SK-N-SH treated with all-trans-retinoic acid at 6 μM for 48 hours (cell line): ENCODE measurements around the gene BTG4.

Experiments used
- ATAC-seq: fragments of 200-7000 bp; cut with Tn5 transposase; 3 replicates; pipeline ENCODE4 v1.9.1; 2020; ENCODE audit warnings: mild to moderate bottlenecking, moderate library complexity
- ARNTL ChIP-seq: fragments of 450-650 bp; formaldehyde crosslinking; IDR thresholded peaks from 2 replicates; pipeline ENCODE4 v1.5.0; 2020; ENCODE audit warnings: low read depth, mild to moderate bottlenecking, moderate library complexity, borderline replicate concordance
- BACH2 ChIP-seq: fragments of 250-450 bp; sonication (Bioruptor Pico); IDR thresholded peaks from 2 replicates; pipeline ENCODE4 v1.9.0; 2021; ENCODE audit warnings: mild to moderate bottlenecking, borderline replicate concordance
- CREB5 ChIP-seq: fragments of 250-450 bp; sonication (Bioruptor Pico); IDR thresholded peaks from 2 replicates; pipeline ENCODE4 v1.5.1; 2020; ENCODE audit warnings: low read depth, mild to moderate bottlenecking, moderate library complexity
- CSDC2 ChIP-seq: fragments of 250-450 bp; sonication (Bioruptor Pico); IDR thresholded peaks from 2 replicates; pipeline ENCODE4 v1.5.0; 2020; ENCODE audit warnings: mild to moderate bottlenecking, moderate library complexity
- CSRNP3 ChIP-seq: fragments of 250-450 bp; sonication (Bioruptor Pico); IDR thresholded peaks from 2 replicates; pipeline ENCODE4 v1.5.1; 2021; ENCODE audit warnings: mild to moderate bottlenecking, moderate library complexity
- ESRRG ChIP-seq: fragments of 250-450 bp; sonication (Bioruptor Pico); IDR thresholded peaks from 2 replicates; pipeline ENCODE4 v1.6.1; 2021; ENCODE audit warnings: mild to moderate bottlenecking
- GLIS3 ChIP-seq: fragments of 250-450 bp; sonication (Bioruptor Pico); IDR thresholded peaks from 2 replicates; pipeline ENCODE4 v1.5.0; 2020; ENCODE audit warnings: mild to moderate bottlenecking, moderate library complexity
- ISL1 ChIP-seq: fragments of 250-450 bp; sonication (Bioruptor Pico); IDR thresholded peaks from 2 replicates; pipeline ENCODE4 v2.1.2; 2022; ENCODE audit warnings: mild to moderate bottlenecking, moderate library complexity
- OSR1 ChIP-seq: fragments of 250-450 bp; sonication (Bioruptor Pico); IDR thresholded peaks from 2 replicates; pipeline ENCODE4 v1.8.0; 2022; ENCODE audit warnings: moderate library complexity, mild to moderate bottlenecking, inconsistent platforms
- PATZ1 ChIP-seq: fragments of 250-450 bp; sonication (Bioruptor Pico); IDR thresholded peaks from 2 replicates; pipeline ENCODE4 v1.8.0; 2020; ENCODE audit warnings: mild to moderate bottlenecking, moderate library complexity, borderline replicate concordance
- POU6F1 ChIP-seq: fragments of 250-450 bp; sonication (Bioruptor Pico); IDR thresholded peaks from 2 replicates; pipeline ENCODE4 v1.8.0; 2021; ENCODE audit warnings: low read depth, mild to moderate bottlenecking, moderate library complexity, borderline replicate concordance
- PPARA ChIP-seq: fragments of 250-450 bp; sonication (Bioruptor Pico); IDR thresholded peaks from 2 replicates; pipeline ENCODE4 v1.5.0; 2020; ENCODE audit warnings: mild to moderate bottlenecking, borderline replicate concordance
- RARB ChIP-seq: fragments of 250-450 bp; sonication (Bioruptor Pico); IDR thresholded peaks from 2 replicates; pipeline ENCODE4 v1.8.0; 2021; ENCODE audit warnings: mild to moderate bottlenecking, moderate library complexity
- SNAI2 ChIP-seq: fragments of 250-450 bp; sonication (Bioruptor Pico); IDR thresholded peaks from 2 replicates; pipeline ENCODE4 v1.5.0; 2020; ENCODE audit warnings: mild to moderate bottlenecking, moderate library complexity
- TCF4 ChIP-seq: fragments of 250-450 bp; sonication (Bioruptor Pico); IDR thresholded peaks from 2 replicates; pipeline ENCODE4 v1.8.0; 2021; ENCODE audit warnings: mild to moderate bottlenecking, moderate library complexity, borderline replicate concordance
- TOX ChIP-seq: fragments of 250-450 bp; sonication (Bioruptor Pico); IDR thresholded peaks from 2 replicates; pipeline ENCODE4 v1.8.0; 2021; ENCODE audit warnings: mild to moderate bottlenecking, moderate library complexity, borderline replicate concordance
- ZC3H10 ChIP-seq: fragments of 250-450 bp; sonication (Bioruptor Pico); IDR thresholded peaks from 2 replicates; pipeline ENCODE4 v1.5.1; 2021; ENCODE audit warnings: mild to moderate bottlenecking, moderate library complexity
- ZFP3 ChIP-seq: fragments of 250-450 bp; sonication (Bioruptor Pico); IDR thresholded peaks from 2 replicates; pipeline ENCODE4 v1.5.0; 2020; ENCODE audit warnings: mild to moderate bottlenecking, moderate library complexity
- ZFP30 ChIP-seq: fragments of 450-650 bp; formaldehyde crosslinking; IDR thresholded peaks from 2 replicates; pipeline ENCODE4 v1.5.0; 2022; ENCODE audit warnings: mild to moderate bottlenecking, moderate library complexity
- ZNF565 ChIP-seq: fragments of 450-650 bp; formaldehyde crosslinking; conservative IDR thresholded peaks from 2 replicates; pipeline ENCODE4 v1.5.0; 2020; ENCODE audit warnings: low read depth, mild to moderate bottlenecking, moderate library complexity
- ZNF8 ChIP-seq: fragments of 450-650 bp; formaldehyde crosslinking; IDR thresholded peaks from 2 replicates; pipeline ENCODE4 v1.5.0; 2020; ENCODE audit warnings: mild to moderate bottlenecking, moderate library complexity

BTG4 gene

GRCh38 chr11:111526501-111526900 is 14.3 kb upstream of the BTG4 start:
- ATAC-seq, result peak; percentile 82
- TF ChIP-seq ZFP30 (no peak), ISL1 (CRISPR knock-in tag) (0 out of 2 replicates have a peak, but pooled peaks have one; percentile 45), CREB5 (CRISPR knock-in tag) (0 out of 2 replicates have a peak, but pooled peaks have one; percentile 31)

- ATAC-seq, result no peak
- TF ChIP-seq ZC3H10 (CRISPR knock-in tag) (no peak), ZNF565 (CRISPR knock-in tag) (no peak), TCF4 (CRISPR knock-in tag) (no peak), RARB (no peak), ESRRG (CRISPR knock-in tag) (no peak), PPARA (CRISPR knock-in tag) (no peak), ZFP3 (CRISPR knock-in tag) (no peak)
Observed at GRCh38 chr11:111525456-111525855, 13.3 kb upstream of the BTG4 start.

- no peak for TF ChIP-seq ISL1 (CRISPR knock-in tag)
- no peak for TF ChIP-seq CREB5 (CRISPR knock-in tag)
- no peak for TF ChIP-seq TOX (CRISPR knock-in tag)
- TF ChIP-seq BACH2 (CRISPR knock-in tag), result no peak
- TF ChIP-seq ZFP3 (CRISPR knock-in tag), result no peak
- ATAC-seq, result no peak
Observed at GRCh38 chr11:111524056-111524455, 11.9 kb upstream of the BTG4 start.

GRCh38 chr11:111523343-111523742 is 11.2 kb upstream of the BTG4 start:
- TF ChIP-seq GLIS3 (no peak), CSRNP3 (CRISPR knock-in tag) (no peak), ZNF8 (CRISPR knock-in tag) (no peak), ZFP3 (CRISPR knock-in tag) (no peak), TOX (CRISPR knock-in tag) (no peak), CSDC2 (no peak), SNAI2 (CRISPR knock-in tag) (no peak), ARNTL (CRISPR knock-in tag) (no peak), ESRRG (CRISPR knock-in tag) (no peak), TCF4 (CRISPR knock-in tag) (no peak), CREB5 (CRISPR knock-in tag) (no peak), OSR1 (CRISPR knock-in tag) (no peak), BACH2 (CRISPR knock-in tag) (no peak), POU6F1 (CRISPR knock-in tag) (no peak), PATZ1 (CRISPR knock-in tag) (no peak), ZC3H10 (CRISPR knock-in tag) (no peak), ISL1 (CRISPR knock-in tag) (no peak), ZFP30 (no peak)
- ATAC-seq, result no peak
